ENCODE measurements around the gene ZNF747. TPM values are rescaled to one million over a fixed set of nuclear protein-coding genes. Genes with fewer than 3 reads are reported as not detected.
"Not testable (repeated sequence)": the region's sequence is repeated elsewhere in the genome, so short reads cannot be mapped to it uniquely, and the experiment has no call there.

Gene ZNF747
- total RNA-seq, 1 donor from 2014 or later = 12.6 TPM

- peak; percentile 97 for DNase-seq
These were observed 23.5 kb upstream of the ZNF747 start, which contains the start of gene ZNF764 for GRCh38 chr16:30557957-30558788. TSS of gene ZNF764 (minus strand) at chr16:30558374. CDS start at chr16:30558182, 192 bp downstream.

GRCh38 chr16:30557707-30557956 is 23.0 kb upstream of the ZNF747 start:
- no peak for DNase-seq

GRCh38 chr16:30556125-30556473 is 21.4 kb upstream of the ZNF747 start:
- DNase-seq = no peak

GRCh38 chr16:30555315-30556124 is 20.9 kb upstream of the ZNF747 start:
- no peak for DNase-seq

GRCh38 chr16:30554557-30555314 is 20.1 kb upstream of the ZNF747 start:
- DNase-seq = no peak

- DNase-seq = no peak
These were observed 18.8 kb upstream of the ZNF747 start for GRCh38 chr16:30553393-30553899.

GRCh38 chr16:30552956-30553355 is 18.3 kb upstream of the ZNF747 start:
- no peak for DNase-seq

GRCh38 chr16:30551781-30552180 is 17.1 kb upstream of the ZNF747 start:
- no peak for DNase-seq

GRCh38 chr16:30548416-30549253 is 14.0 kb upstream of the ZNF747 start:
- no peak for DNase-seq

GRCh38 chr16:30546115-30546514 is 11.5 kb upstream of the ZNF747 start:
- DNase-seq = no peak

- no peak for DNase-seq
These were observed 8.4 kb upstream of the ZNF747 start for GRCh38 chr16:30543067-30543466.

GRCh38 chr16:30541502-30542329 is 7.1 kb upstream of the ZNF747 start:
- DNase-seq = no peak

GRCh38 chr16:30540916-30541464 is 6.3 kb upstream of the ZNF747 start:
- not testable (repeated sequence) for DNase-seq

GRCh38 chr16:30539986-30540526 is 5.4 kb upstream of the ZNF747 start:
- not testable (repeated sequence) for DNase-seq

GRCh38 chr16:30539000-30539964 is 4.6 kb upstream of the ZNF747 start:
- DNase-seq = no peak

- DNase-seq = not testable (repeated sequence)
These were observed 1.9 kb upstream of the ZNF747 start for GRCh38 chr16:30536391-30537024.

- peak; percentile 12 for DNase-seq
These were observed 1.1 kb upstream of the ZNF747 start for GRCh38 chr16:30535777-30536190.

GRCh38 chr16:30535106-30535776 is 583 bp upstream of the ZNF747 start:
- no peak for DNase-seq

Data from occipital lobe (tissue), 2 donors.